Measurements from ENCODE around the gene IMPDH2. TPM values are rescaled to one million over a fixed set of nuclear protein-coding genes. Genes with fewer than 3 reads are reported as not detected.
"Not testable (repeated sequence)": the region's sequence is repeated elsewhere in the genome, so short reads cannot be mapped to it uniquely, and the experiment has no call there.

The IMPDH2 gene
- polyA plus RNA-seq, 3 donors: 216 to 230 (median 219) TPM

GRCh38 chr3:49013738-49014660, 15.2 kb downstream of the IMPDH2 start:
- DNase-seq (ENCODE audit: extremely low read depth in 1 of 11, low read depth in 9 of 11, low spot score in 4 of 11): no peak

GRCh38 chr3:49013113-49013737, 16.0 kb downstream of the IMPDH2 start:
- no peak for DNase-seq (ENCODE audit: extremely low read depth in 1 of 11, low read depth in 9 of 11, low spot score in 4 of 11)

- DNase-seq (ENCODE audit: extremely low read depth in 1 of 11, low read depth in 9 of 11, low spot score in 4 of 11): no peak
Observed at GRCh38 chr3:49012441-49013017, 16.7 kb downstream of the IMPDH2 start.

- no peak for DNase-seq (ENCODE audit: extremely low read depth in 1 of 11, low read depth in 9 of 11, low spot score in 4 of 11)
Observed at GRCh38 chr3:49009396-49009795, 19.8 kb downstream of the IMPDH2 start.

- not testable (repeated sequence) for DNase-seq (ENCODE audit: extremely low read depth in 1 of 11, low read depth in 9 of 11, low spot score in 4 of 11)
Observed at GRCh38 chr3:49008627-49009026, 20.6 kb downstream of the IMPDH2 start.

GRCh38 chr3:49007771-49008528, 21.2 kb downstream of the IMPDH2 start:
- DNase-seq (ENCODE audit: extremely low read depth in 1 of 11, low read depth in 9 of 11, low spot score in 4 of 11): peak in 4 of 11 donors; percentile 59 to 83 (median 74)

GRCh38 chr3:49007068-49007770, 22.0 kb downstream of the IMPDH2 start, which contains the start of gene WDR6:
Gene WDR6 (plus strand): TSS chr3:49007391. CDS start chr3:49007432, 41 bp downstream.
- peak; percentile 84 to 96 (median 94) for DNase-seq (ENCODE audit: extremely low read depth in 1 of 11, low read depth in 9 of 11, low spot score in 4 of 11)

GRCh38 chr3:49006408-49007067, 22.7 kb downstream of the IMPDH2 start:
- DNase-seq (ENCODE audit: extremely low read depth in 1 of 11, low read depth in 9 of 11, low spot score in 4 of 11): peak in 1 of 11 donors; percentile 15

GRCh38 chr3:49005998-49006397, 23.2 kb downstream of the IMPDH2 start:
- DNase-seq (ENCODE audit: extremely low read depth in 1 of 11, low read depth in 9 of 11, low spot score in 4 of 11): no peak

GRCh38 chr3:49005303-49005680, 23.9 kb downstream of the IMPDH2 start:
- no peak for DNase-seq (ENCODE audit: extremely low read depth in 1 of 11, low read depth in 9 of 11, low spot score in 4 of 11)

GRCh38 chr3:49004352-49005302, 24.6 kb downstream of the IMPDH2 start:
- no peak for DNase-seq (ENCODE audit: extremely low read depth in 1 of 11, low read depth in 9 of 11, low spot score in 4 of 11)

- DNase-seq (ENCODE audit: extremely low read depth in 1 of 11, low read depth in 9 of 11, low spot score in 4 of 11): no peak
Observed at GRCh38 chr3:49001155-49001554, 28.0 kb downstream of the IMPDH2 start.

GRCh38 chr3:48999085-48999858, 29.9 kb downstream of the IMPDH2 start:
- no peak for DNase-seq (ENCODE audit: extremely low read depth in 1 of 11, low read depth in 9 of 11, low spot score in 4 of 11)

GRCh38 chr3:48997714-48998637, 31.2 kb downstream of the IMPDH2 start:
- DNase-seq (ENCODE audit: extremely low read depth in 1 of 11, low read depth in 9 of 11, low spot score in 4 of 11): no peak

- DNase-seq (ENCODE audit: extremely low read depth in 1 of 11, low read depth in 9 of 11, low spot score in 4 of 11): no peak
Observed at GRCh38 chr3:48997102-48997635, 32.0 kb downstream of the IMPDH2 start.
